AG04449 (cell line): ENCODE measurements around the gene PDK4.
"Not testable (repeated sequence)": the region's sequence is repeated elsewhere in the genome, so short reads cannot be mapped to it uniquely, and the experiment has no call there.

ENCODE experiments used
- CTCF ChIA-PET: fragments of 350-600 bp; formaldehyde crosslinking; extraction: SDS; loops from one replicate; lab custom pipeline; 2021; ENCODE audit warnings: antibody characterized with exemption; lab: Yijun Ruan, JAX
- POLR2A ChIA-PET: fragments of 400-600, 350-600 bp; formaldehyde crosslinking; extraction: SDS; loops from one replicate; lab custom pipeline; 2020; ENCODE audit warnings: antibody characterized with exemption, inconsistent platforms; lab: Yijun Ruan, JAX
- DNase-seq: peaks from one replicate; pipeline ENCODE4 v3.0.0-alpha.2; 2010; ENCODE audit warnings: low read depth, low spot score
- H3K4me3 ChIP-seq: 2 replicates; pipeline ENCODE4 v1.5.1; 2011; ENCODE audit warnings: low read depth, mild to moderate bottlenecking, control low read depth, low read length
- CTCF ChIP-seq: IDR thresholded peaks from one replicate; pipeline ENCODE4 v1.5.1; 2011; ENCODE audit warnings: mild to moderate bottlenecking, moderate library complexity, low read length, control low read depth, inconsistent platforms; ENCODE audit not compliant: insufficient read depth; ENCODE audit errors: missing control alignments

The PDK4 gene

DNA sequence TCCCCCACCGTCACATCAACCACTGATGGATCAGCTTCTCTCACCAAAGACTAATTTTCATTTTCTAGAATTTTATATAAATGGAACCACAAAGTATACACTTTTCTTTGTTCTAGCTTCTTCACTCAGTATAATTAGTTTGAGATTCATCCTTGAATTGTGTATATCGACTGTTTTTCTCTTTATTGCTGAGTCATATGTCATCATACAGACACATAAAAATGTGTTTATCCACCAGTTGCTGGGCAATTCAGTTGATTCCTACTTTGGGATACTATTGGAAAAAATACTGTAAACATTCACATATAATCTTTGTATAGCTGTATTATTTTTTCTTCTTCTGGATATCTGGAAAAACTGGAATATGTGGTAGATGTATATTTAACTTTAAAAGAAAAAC, 26.6 kb downstream of the PDK4 start:
- CTCF ChIA-PET: no interaction called here
- POLR2A ChIA-PET: no interaction called here
- H3K4me3 ChIP-seq: no peak overlapping the region
- DNase-seq: no peak
- TF ChIP-seq CTCF: no peak

- ChIA-PET CTCF (no interaction called here), POLR2A (no interaction called here)
- no peak for TF ChIP-seq CTCF
- H3K4me3 ChIP-seq: no peak overlapping the region
- no peak for DNase-seq
These were observed 35.6 kb downstream of the PDK4 start for GRCh38 chr7:95560674-95561073.

DNA sequence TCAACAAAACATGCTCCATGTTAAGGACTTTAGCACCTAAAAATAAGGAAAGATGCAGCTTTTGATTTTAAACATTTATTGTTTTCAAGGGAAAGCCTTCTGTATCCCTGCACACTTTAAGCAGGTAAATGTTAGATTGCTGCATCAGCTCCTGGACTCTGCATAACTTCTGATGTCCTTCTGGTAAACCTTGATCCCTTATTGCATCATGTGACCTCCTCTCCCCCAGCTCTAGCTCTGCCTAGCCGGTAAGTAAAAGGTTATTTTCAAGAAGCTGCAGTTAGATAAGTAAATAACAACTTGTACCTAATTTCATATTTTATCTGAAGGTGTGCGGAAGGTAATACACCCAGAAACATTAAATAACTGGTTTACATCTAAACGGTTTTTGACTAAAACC, 37.5 kb downstream of the PDK4 start:
- no peak overlapping the region for H3K4me3 ChIP-seq
- POLR2A ChIA-PET: no interaction called here
- no peak for DNase-seq
- TF ChIP-seq CTCF: no peak
- CTCF ChIA-PET: interaction anchor here (1.0 to 1.3 kb wide), 3 partner anchors 13 to 131 kb away, joined by 3 to 6 read pairs (median 4); no protein-coding TSS in a partner anchor

- DNase-seq: no peak
- ChIA-PET POLR2A (no interaction called here), CTCF (interaction anchor here (1.2 to 2.6 kb wide), 3 partner anchors 12 to 134 kb away, joined by 3 to 8 read pairs (median 3); no protein-coding TSS in a partner anchor)
- H3K4me3 ChIP-seq: no peak overlapping the region
- no peak for TF ChIP-seq CTCF
These were observed 39.5 kb downstream of the PDK4 start for GRCh38 chr7:95556777-95557176.

GRCh38 chr7:95553939-95554338, 42.4 kb downstream of the PDK4 start:
- ChIA-PET POLR2A (no interaction called here), CTCF (no interaction called here)
- no peak overlapping the region for H3K4me3 ChIP-seq
- TF ChIP-seq CTCF: no peak
- DNase-seq: no peak

DNA sequence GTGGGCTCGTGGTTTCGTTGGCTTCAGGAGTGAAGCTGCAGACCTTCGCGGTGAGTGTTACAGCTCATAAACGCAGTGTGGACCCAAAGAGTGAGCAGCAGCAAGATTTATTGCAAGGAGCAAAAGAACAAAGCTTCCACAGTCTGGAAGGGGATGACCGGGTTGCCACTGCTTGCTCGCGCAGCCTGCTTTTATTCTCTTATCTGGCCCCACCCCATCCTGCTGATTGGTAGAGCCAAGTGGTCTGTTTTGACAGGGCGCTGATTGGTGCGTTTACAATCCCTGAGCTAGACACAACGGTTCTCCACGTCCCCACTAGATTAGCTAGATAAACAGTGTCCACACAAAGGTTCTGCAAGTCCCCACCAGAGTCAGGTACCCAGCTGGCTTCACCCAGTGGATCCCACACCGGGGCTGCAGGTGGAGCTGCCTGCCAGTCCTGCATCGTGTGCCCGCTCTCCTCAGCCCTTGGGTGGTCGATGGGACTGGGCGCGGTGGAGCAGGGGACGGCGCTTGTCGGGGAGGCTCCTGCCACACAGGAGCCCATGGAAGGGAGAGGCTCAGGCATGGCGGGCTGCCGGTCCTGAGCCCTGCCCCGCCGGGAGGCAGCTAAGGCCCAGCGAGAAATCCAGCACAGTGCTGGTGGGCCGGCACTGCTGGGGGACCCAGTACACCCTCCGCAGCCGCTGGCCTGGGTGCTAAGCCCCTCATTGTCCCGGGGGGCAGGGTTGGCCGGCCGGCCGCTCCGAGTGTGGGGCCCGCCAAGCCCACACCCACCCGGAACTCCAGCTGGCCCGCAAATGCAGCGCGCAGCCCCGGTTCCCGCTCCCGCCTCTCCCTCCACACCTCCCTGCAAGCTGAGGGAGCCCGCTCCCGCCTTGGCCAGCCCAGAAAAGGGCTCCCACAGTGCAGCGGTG, 44.0 kb downstream of the PDK4 start:
- H3K4me3 ChIP-seq, POLR2A ChIA-PET, DNase-seq: not testable (repeated sequence)
- CTCF ChIA-PET: interaction anchor here (1.3 kb wide), 1 partner anchor 138 kb away, joined by 3 read pairs; no protein-coding TSS in a partner anchor
